NCI-H82 treated with DMSO at 0.1 percent for 48 hours (cell line): ENCODE data around the gene MICB.
"Not testable (repeated sequence)": the region's sequence is repeated elsewhere in the genome, so short reads cannot be mapped to it uniquely, and the experiment has no call there.

Experiments
- DNase-seq: peaks from one replicate; lab custom pipeline; 2025; ENCODE audit not compliant: unreplicated experiment; lab: John Stamatoyannopoulos, UW

MICB gene

DNA sequence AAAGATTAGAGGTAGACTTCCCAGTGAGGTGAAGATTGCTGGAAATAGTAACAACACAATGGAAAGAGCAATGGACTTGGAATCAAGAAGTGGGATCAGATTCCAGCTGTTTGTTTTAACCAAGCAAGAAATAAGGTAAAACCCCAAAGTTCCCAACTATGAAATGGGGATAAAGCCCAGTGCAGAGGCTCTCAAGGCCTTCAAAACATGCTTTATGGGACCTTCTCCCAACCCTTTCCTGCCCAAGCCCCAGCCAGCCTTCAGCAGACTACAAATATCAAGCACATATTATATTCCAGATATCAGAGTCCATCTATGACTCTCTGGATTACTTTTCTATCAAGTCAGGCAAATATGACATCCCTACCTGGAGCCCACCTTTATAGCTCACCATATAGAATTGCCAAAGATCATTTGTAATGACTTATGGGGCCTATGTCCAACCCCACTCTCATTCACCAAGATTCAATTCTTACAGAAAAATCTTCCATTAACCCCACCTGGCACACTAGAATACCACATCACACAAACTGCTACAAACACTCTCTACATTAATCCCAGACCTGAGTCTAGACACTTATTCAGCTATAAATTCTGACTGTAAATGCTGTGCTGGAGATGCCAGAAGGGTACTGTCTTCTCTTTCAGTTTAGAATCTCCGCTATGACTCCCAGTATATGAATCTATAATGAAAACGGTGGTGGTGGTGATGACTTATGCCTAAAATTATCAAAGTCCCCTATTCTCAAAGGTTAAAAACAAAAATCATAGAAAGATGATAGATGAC lies 37.8 kb downstream of the MICB start:
- DNase-seq = no peak

DNA sequence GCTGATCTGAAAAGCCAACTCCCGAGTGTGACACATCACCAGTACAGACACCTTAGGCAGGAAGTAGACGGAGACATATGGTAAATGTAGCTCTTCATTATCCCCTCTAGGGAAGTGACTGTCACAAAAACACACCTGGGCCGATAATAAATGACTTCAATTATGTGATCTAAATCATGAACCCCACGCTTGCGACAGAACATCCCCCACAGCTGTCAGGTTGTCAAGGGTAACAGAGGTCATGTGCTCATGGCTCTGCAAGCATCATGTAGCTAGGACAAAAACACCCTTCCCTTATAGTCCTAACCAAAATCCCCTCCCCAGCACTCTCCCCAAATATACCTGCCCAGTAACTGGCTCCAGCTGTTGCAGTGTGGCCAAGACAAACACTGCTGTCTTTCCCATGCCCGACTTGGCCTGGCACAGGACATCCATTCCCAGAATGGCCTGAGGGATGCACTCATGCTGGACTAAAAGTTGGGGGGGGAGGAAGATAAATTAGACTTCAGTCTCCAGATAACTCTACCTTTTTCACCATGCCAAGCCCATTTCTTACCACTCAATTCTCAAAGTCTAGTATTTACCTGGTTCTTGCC lies 41.0 kb downstream of the MICB start:
- no peak for DNase-seq

DNA sequence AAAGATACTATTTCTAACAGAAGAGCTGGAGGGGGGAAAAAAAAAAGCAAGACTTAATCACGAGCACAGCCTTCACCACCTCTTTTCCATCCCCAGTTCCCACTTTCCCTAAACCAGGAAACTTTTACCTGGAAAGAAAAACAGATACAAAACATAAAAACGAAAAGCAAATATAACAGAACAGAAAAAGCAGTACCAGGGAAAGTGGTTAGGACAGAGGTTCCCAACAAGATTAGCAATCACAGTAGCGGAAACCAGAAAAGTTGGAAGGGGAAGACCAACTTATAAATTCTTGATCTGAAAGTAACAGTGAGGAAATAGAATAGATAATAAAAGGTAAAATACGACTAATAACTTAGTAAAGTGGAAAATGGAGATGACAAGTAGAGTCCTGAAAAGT lies 42.7 kb downstream of the MICB start:
- DNase-seq = no peak

DNA sequence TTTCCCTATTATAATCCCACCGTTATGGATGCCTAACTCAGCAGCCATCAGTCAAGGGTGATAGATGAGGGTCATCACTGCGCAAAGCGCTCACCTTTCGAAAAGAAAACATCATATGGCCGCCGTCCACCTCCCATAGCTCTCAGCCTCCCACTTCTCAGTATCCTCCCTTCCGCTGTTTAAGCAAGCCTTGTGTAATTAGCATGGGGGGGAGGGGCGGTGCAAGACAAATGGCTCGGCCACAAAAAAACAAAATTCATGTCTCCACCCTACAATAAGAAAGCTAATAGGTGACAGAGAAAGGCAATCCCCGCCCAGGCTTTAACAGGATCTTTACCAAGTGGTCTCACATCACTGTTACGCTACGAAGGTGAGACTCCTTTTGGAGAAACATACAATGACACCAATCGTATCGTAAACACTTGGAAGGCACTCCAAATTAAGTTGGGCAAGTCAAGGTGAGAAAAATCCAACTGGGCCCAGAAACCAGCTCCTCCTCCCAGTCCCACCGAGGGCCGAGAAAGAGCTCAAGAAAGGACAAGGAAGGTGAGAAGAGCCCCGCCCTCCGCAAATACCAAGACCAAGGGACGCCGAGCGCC lies 43.2 kb downstream of the MICB start:
- DNase-seq = no peak

DNA sequence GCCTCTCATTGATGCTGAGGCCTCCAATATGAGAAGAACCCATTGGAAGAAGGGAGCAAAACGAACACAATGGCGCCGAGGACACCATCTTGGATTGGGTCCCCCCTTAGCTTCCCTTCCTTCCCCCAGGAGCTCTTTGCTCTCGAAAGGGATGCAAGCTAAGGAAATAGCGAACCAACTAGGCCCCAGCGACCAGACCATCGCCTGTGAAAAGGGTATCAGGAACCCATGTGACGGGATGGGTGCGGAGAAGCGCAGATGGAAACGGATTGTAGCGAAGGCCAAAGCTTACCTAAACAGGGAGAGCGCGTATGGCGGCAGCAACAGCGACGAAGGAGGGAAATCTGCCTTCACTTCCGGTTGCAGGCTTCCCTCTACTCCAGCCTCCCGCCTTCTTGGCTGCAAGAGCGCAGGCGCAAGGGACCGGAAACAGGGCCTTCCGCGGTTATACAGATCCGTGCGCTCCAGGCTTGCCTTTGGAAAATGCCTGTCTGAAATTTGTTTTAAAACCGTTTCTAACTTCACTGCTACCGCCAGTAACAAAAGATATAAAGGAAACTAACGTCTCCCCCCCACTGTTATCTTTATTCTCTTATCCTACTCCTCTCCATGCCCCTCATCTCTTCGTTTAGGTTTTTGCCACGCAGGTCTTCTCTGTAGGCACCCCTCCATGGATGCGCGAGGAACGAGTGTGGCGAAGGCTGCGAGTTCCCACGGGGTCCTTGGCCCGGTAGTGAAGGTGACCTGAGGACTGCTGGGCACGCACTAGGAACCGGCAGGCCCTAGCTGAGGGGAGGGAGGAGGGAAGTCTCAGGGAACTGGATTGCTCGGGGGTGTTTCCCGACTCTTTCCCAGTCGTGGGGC lies 43.9 kb downstream of the MICB start, which contains the start of gene DDX39B:
DDX39B (minus strand) TSS at position 346 of the 864 bp plus-strand sequence. CDS start 1,471 bp downstream, outside the sequence.
- DNase-seq = peak; percentile 96

DNA sequence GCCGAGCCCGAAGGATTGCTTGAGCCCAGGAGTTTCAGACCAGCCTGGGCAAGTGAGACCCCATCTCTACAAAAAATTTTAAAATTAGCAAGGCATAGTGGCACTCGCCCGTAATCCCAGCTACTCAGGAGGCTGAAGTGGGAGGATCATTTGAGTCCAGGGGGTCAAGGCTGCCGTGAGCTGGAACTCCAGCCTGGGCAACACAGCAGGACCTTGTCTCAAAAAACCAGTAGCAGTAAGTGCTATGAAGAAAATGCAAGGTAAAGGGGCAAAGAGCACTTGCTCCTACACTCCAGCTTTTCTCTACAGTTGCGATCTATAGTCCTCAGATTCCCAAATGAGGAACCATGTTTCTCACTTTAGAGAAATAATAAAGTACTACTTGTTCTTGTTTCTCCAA lies 45.7 kb downstream of the MICB start:
- DNase-seq = no peak

DNA sequence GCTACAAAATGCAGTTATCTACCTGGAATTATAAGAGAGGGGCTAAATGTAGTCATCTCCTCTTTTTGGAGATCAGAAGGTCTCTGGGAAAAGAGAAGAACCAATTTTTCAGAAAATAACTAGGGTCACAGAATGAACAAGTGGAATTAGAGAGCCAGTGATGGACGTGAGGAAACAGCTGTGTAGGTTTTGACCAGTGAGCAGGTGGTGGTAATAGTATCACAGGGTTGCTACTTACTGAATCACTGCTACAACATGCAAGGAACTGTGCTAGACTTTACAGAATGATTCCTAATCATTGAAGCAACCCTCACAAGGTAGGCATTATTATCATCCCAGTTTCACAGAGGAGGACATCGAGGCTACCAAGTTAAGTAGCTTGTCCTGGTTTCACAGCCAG lies 46.7 kb downstream of the MICB start:
- DNase-seq = no peak

DNA sequence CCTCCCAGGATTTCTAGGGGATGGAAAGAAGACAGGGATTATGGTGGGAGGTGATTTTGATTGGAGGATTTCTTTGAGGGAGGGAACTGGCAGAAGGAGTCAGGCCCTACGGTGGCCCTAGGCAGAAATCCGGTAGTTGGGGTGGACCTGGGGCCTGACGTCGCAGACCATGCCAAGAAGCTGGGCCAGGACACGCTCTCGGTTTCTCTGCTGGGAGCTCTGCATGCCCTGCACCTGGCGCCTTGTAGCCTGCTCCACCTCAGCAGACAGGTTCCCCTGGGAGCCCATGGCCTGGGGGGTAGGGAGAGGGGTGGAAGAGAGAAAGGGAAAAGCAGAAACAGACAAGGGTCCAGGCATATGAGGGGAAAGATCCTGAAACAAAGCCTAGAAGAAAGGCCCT lies 47.3 kb downstream of the MICB start:
- peak; percentile 79 for DNase-seq

DNA sequence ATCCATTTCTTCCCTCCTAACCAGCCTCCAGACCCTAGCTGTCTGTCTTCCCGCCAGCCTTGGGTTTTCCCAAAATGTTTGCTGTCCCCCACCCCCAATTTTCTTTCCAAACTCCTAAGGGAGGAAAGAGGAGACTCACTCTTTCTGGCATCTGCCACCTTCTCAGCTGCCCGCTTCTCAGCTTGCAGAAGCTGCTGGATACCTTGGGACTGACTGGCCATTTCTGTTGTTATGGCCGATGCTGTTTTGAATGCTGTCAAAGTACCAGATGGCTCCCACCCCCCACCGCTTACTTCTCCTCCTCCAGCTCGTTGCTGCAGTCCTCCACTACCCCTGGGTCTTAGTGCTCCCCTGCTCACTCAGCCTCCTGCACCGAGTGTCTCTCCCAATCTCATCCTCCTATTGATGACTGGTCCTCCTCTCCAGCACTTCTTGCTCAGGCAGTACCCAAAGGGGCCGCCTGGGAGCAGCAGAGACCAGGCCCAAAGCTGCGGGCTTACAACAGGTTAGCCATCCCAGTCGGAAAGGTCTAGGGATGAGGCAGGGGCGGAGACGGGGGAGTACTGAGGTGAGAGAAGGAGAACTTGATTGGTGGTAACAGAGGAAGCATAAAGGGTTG lies 48.5 kb downstream of the MICB start, which contains the start of gene ATP6V1G2:
ATP6V1G2 (minus strand) TSS at position 270 of the 619 bp plus-strand sequence; CDS start at position 221, 49 bp downstream.
- DNase-seq = peak; percentile 97

DNA sequence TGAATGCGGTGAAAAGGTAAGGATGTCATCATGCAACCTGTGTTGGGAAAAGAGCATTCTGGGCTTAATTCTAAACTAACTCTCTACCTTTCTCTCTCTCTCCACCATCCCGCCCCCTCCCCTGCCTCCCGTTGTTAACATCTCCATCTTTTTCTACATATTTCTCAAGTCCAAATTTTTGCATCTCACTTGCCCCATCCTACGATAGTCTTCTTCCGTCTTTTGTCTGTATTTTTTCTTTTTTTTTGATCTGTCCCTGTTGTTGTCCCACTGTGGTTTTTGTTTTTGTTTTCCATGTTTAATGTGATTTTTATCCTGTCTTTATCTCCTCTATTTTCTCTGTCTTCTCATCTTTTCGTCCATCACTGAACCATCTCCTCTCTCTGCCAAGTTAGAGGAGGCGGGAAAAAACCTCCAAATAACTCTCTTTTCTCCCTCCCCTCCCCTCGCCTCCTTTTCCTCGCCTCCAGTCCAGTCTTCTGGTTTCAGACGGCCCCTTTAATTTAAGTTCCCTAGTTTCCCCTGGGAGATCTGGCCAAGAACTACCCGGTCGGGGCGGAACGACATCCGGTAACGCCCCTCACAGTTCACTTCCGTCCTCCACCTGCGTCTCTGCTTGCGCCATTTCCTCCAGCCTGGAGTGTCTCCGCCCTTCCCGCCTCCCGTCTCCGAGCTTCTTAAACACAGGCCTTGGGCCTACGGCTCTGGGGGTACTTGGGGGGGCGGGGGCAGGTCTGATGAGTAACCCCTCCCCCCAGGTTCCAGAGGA lies 49.2 kb downstream of the MICB start, which contains the start of gene NFKBIL1:
NFKBIL1 (plus strand) TSS at position 651 of the 769 bp plus-strand sequence; CDS start at position 738, 87 bp downstream.
- peak; percentile 99 for DNase-seq

DNA sequence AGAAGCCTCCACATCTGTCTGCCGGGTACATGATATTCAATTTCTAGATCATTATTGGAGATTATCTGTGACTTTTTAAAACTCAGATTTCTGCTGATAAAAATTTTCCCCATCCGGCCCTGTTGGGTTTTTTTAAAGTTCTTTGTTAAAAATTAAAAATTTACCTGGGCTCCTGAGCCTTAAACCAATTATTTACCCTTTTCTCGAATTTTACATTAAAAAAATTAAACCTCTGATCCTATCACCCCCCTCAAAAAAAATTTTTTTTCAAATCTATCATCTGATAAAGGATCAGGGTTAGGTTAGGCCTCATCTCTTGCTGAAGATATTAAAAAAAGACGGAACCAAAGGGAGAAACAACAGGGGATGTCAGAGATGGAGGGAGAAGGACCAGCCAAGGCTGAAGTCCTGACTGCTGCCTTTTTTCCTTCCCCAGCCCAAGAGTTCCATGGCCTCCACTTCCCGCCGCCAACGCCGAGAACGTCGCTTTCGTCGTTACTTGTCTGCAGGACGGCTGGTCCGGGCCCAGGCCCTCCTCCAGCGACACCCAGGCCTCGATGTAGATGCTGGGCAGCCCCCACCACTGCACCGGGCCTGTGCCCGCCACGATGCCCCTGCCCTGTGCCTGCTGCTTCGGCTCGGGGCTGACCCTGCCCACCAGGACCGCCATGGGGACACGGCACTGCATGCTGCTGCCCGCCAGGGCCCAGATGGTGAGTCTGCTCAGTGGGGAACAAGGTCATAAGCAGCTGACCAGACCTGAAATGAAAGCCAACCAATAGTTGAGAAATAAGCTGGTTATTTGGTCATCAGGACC lies 50.0 kb downstream of the MICB start:
- DNase-seq = no peak

DNA sequence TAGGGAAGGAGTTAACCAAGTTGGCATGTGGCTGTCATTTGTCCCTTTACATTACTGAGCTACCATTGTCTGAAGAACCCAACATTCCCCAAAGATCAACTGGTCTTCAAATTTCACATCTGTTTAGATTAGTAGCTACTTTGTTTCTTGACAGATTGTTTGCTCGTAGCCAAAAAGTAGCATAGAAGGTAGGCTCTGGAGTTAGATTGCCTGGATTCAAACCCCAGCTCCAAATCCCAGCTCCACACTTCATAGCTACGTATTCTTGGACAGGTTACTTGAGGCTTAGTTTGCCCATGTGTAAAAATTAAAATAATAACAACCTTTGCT lies 50.6 kb downstream of the MICB start:
- DNase-seq = no peak

DNA sequence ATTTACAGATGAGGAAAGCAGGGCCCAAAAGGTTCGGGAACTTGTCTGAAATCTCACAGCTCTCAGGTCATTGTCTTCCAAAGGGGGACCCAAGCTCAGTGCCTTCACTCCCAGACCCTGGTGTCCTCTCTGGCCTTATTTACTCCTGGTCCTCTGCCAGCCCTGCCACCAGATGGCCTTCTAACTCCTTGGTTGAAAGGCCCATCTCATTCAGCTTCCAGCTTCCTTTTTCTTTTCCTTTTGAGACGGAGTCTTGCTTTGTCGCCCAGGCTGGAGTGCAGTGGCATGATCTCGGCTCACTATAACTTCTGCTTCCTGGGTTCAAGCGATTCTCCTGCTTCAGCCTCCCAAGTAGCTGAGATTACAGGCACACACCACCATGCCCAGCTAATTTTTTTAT lies 53.4 kb downstream of the MICB start:
- not testable (repeated sequence) for DNase-seq

DNA sequence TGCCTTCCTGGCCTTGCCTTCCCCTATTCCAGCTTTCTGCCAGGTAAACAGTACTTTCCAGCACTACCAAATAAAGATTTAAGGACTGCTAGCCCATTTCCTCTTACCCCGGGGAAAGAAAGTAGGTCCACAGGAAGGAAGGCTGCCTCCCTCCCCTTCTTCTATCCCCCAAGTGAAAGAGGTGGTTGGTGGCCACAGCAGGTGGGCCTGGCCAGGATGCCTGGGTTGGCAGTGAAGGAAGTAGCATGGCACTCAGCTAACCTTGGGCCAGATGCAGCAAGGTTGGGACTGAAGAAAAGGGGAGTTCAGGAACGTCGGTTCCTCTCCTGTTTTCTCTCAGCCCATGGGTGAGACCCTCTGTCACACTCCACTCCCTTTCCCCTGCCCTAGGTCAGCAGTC lies 58.4 kb downstream of the MICB start:
- DNase-seq = no peak

DNA sequence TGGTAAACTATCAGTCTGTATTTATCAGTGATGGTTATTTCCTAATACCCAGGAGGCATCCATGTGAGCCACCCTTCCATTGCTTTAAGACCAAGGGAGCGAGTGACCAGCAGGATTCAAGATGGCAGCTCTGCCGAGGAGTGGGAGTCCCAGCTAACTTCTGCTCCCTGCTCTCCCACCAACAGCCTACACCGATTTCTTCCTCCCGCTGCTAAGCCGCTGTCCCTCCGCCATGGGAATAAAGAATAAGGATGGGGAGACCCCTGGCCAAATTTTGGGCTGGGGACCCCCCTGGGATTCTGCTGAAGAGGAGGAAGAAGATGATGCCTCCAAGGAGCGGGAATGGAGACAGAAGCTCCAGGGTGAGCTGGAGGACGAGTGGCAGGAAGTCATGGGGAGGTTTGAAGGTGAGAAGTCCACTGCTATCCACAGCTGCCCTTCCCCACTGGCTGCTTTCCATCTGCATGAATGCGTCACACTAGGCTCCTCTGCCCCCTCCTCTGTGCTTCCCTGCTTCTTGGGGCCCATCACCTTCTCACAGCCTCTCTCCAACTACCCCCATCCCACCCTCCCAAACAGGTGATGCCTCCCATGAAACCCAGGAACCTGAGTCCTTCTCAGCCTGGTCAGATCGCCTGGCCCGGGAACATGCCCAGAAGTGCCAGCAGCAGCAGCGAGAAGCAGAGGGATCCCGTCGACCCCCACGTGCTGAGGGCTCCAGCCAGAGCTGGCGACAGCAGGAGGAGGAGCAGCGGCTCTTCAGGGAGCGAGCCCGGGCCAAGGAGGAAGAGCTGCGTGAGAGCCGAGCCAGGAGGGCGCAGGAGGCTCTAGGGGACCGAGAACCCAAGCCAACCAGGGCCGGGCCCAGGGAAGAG lies 59.7 kb downstream of the MICB start:
- no peak for DNase-seq

DNA sequence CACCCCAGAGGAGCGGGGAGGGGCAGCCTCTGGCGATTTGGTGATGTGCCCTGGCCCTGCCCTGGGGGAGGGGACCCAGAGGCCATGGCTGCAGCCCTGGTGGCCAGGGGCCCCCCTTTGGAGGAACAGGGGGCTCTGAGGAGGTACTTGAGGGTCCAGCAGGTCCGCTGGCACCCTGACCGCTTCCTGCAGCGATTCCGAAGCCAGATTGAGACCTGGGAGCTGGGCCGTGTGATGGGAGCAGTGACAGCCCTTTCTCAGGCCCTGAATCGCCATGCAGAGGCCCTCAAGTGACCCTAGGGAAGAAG lies 60.3 kb downstream of the MICB start:
- no peak for DNase-seq

DNA sequence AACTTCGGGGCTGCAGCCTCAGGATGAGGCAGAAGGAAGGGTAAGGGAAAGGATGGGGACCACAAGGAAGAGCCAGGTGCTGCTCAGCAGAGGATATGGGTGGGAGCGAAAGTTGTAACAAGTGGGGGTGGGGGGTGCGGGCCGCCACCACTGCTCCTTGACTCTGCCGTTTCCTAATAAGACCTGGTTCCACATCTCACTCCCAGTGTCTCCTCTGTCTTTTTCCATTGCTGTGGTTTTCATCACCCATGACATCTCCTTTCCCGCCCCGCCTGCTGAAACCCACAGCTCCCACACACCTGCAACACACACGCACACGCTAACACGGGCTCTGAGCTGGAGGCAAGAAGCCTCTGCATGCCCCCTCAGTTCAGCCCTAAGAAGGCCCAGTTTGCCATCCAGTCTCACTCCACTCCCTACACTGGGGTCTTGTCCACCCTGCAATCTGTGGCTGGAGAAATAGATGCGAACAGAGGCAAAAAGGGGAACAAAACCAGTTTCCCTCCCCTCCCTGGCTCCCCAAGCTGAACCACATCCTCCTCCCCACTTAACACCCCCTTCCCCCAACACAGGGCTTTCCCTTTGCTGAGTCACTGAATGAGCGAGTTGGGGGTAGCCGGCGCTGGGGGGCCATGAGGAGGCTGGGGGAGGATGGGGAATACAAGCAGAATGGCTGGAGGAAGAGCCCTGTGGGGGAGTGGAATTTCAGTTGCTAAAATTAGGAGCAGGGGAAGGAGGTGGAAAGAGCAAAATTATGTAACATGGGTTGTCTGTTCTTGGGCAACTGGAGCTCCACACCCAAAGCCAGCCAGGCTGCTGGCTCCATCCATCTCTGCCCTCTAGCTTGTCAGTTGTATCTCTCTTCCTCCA lies 60.9 kb downstream of the MICB start:
- no peak for DNase-seq

DNA sequence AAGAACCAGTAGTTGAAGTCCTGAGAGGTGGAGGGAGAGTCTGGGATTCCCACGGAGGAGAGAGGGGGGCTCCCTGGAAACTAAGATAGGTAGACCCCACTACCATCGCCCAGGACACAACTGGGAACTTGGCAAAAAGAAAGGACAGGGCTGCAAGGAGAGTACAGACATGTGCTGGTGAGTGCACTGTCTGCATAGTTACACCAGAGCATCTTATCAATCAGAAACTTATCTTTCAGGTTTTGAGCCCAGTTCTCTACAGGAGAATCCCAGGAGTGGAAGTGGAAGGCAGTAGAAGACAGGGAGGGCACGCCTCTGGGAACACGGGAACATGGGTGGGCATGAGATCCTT lies 61.6 kb downstream of the MICB start:
- DNase-seq = no peak
